Measurements from ENCODE around the gene SERPINA5. TPM values are rescaled to one million over a fixed set of nuclear protein-coding genes. Genes with fewer than 3 reads are reported as not detected.

The SERPINA5 gene
- total RNA-seq, 2 donors from 2014 or later: 4.4 to 6.8 TPM

GRCh38 chr14:94578712-94579111 lies 2.5 kb upstream of the SERPINA5 start:
- no peak overlapping the region for H3K4me3 ChIP-seq
- H3K27ac ChIP-seq: no peak overlapping the region
- ATAC-seq (ENCODE audit: insufficient number of reproducible peaks, low FRiP score, low read depth): no peak

DNA sequence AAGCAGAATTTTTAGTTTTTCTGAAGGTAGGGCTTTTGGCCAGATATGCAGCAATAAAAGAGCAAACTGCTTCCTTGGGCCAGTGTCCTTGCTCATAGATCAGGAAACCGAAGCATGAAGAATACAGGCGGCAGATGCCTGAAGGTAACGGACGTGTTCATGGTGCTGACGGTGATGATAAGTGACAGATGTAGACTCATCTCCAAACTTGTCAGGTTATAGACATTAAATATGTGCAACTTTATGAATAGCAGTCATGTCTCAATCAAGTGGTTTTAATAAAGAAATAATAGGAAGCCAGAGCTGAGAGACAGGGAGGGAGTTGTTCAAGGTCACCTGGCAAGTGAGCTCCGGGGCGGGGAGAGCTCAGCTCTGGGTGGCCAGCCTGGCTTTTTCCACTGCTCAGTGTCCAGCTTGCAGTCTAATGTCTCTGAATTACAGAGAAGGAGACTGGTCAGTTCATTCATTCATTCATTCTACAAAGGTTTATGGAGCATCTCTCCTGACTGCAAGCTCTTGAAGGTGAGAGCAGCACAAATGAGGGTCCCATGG lies 1.0 kb downstream of the SERPINA5 start:
- TF ChIP-seq, protein P1, sequence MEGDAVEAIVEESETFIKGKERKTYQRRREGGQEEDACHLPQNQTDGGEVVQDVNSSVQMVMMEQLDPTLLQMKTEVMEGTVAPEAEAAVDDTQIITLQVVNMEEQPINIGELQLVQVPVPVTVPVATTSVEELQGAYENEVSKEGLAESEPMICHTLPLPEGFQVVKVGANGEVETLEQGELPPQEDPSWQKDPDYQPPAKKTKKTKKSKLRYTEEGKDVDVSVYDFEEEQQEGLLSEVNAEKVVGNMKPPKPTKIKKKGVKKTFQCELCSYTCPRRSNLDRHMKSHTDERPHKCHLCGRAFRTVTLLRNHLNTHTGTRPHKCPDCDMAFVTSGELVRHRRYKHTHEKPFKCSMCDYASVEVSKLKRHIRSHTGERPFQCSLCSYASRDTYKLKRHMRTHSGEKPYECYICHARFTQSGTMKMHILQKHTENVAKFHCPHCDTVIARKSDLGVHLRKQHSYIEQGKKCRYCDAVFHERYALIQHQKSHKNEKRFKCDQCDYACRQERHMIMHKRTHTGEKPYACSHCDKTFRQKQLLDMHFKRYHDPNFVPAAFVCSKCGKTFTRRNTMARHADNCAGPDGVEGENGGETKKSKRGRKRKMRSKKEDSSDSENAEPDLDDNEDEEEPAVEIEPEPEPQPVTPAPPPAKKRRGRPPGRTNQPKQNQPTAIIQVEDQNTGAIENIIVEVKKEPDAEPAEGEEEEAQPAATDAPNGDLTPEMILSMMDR (IDR thresholded peaks at IDR 0.05): no peak
- Histone ChIP-seq H3K27me3 (replicated peaks; ENCODE audit: insufficient read depth) (no peaks in the 10 kb centered on the region), H3K27ac (no peak overlapping the region), H3K4me1 (ENCODE audit: control insufficient read depth in 1 of 2, low read depth in 2 of 2) (no peaks in the 10 kb centered on the region), H3K9me3 (no peaks in the 10 kb centered on the region), H3K4me3 (no peak overlapping the region), H3K36me3 (no peaks in the 10 kb centered on the region)
- DNase-seq (ENCODE audit: low spot score) (no peak), ATAC-seq (ENCODE audit: insufficient number of reproducible peaks, low FRiP score, low read depth) (no peak)

More at GRCh38 chr14:94578712-94579111, 2.5 kb upstream of the SERPINA5 start:
- H3K36me3 ChIP-seq: no peaks in the 10 kb centered on the region
- no peaks in the 10 kb centered on the region for H3K4me1 ChIP-seq (ENCODE audit: control insufficient read depth in 1 of 2, low read depth in 2 of 2)
- TF ChIP-seq, protein P1 (IDR thresholded peaks at IDR 0.05): no peak
- no peak for DNase-seq (ENCODE audit: low spot score)
- no peaks in the 10 kb centered on the region for H3K27me3 ChIP-seq (replicated peaks; ENCODE audit: insufficient read depth)
- no peaks in the 10 kb centered on the region for H3K9me3 ChIP-seq

- no peak overlapping the region for H3K27ac ChIP-seq
- no peaks in the 10 kb centered on the region for H3K36me3 ChIP-seq
- H3K9me3 ChIP-seq: no peaks in the 10 kb centered on the region
- H3K4me3 ChIP-seq: no peak overlapping the region
- ATAC-seq (ENCODE audit: insufficient number of reproducible peaks, low FRiP score, low read depth): peak; percentile 39
- no peaks in the 10 kb centered on the region for H3K4me1 ChIP-seq (ENCODE audit: control insufficient read depth in 1 of 2, low read depth in 2 of 2)
- no peaks in the 10 kb centered on the region for H3K27me3 ChIP-seq (replicated peaks; ENCODE audit: insufficient read depth)
- DNase-seq (ENCODE audit: low spot score): no peak
- TF ChIP-seq, protein P1 (IDR thresholded peaks at IDR 0.05): no peak
These were observed 1.6 kb downstream of the SERPINA5 start for GRCh38 chr14:94582851-94583250.

GRCh38 chr14:94583557-94583956 lies 2.3 kb downstream of the SERPINA5 start:
- H3K36me3 ChIP-seq: no peaks in the 10 kb centered on the region
- no peaks in the 10 kb centered on the region for H3K27me3 ChIP-seq (replicated peaks; ENCODE audit: insufficient read depth)
- TF ChIP-seq, protein P1 (IDR thresholded peaks at IDR 0.05): no peak
- no peaks in the 10 kb centered on the region for H3K9me3 ChIP-seq
- no peak overlapping the region for H3K27ac ChIP-seq
- H3K4me3 ChIP-seq: no peak overlapping the region
- H3K4me1 ChIP-seq (ENCODE audit: control insufficient read depth in 1 of 2, low read depth in 2 of 2): no peaks in the 10 kb centered on the region
- no peak for DNase-seq (ENCODE audit: low spot score)
- no peak for ATAC-seq (ENCODE audit: insufficient number of reproducible peaks, low FRiP score, low read depth)

GRCh38 chr14:94584591-94585280 lies 3.5 kb downstream of the SERPINA5 start:
- no peak for DNase-seq (ENCODE audit: low spot score)
- Histone ChIP-seq H3K4me1 (ENCODE audit: control insufficient read depth in 1 of 2, low read depth in 2 of 2) (no peaks in the 10 kb centered on the region), H3K27ac (no peak overlapping the region), H3K9me3 (no peaks in the 10 kb centered on the region), H3K27me3 (replicated peaks; ENCODE audit: insufficient read depth) (no peaks in the 10 kb centered on the region), H3K36me3 (no peaks in the 10 kb centered on the region), H3K4me3 (no peak overlapping the region)
- TF ChIP-seq, protein P1 (IDR thresholded peaks at IDR 0.05): no peak
- ATAC-seq (ENCODE audit: insufficient number of reproducible peaks, low FRiP score, low read depth): no peak

Data from thoracic aorta (tissue), 2 donors.